A673 (cell line): ENCODE data around the gene KAZN. TPM values are rescaled to one million over a fixed set of nuclear protein-coding genes. Genes with fewer than 3 reads are reported as not detected.
A peak's percentile ranks its signal among the peaks of the same experiment; 100 is the strongest.

Source experiments
- BruUV-seq: library from RNA; stranded (reverse); fragments of 400-500 nt; replicated peaks from 2 replicates; lab custom pipeline; 2021; lab: Mats Ljungman, UMichigan
- CTCF ChIA-PET: fragments of 300-600 bp; sonication (Branson Sonifier 250); formaldehyde crosslinking; loops from one replicate; lab custom pipeline; 2022; ENCODE audit warnings: antibody characterized with exemption; lab: Charles Lee
- POLR2A ChIA-PET: fragments of 300-600 bp; sonication (Branson Sonifier 250); formaldehyde crosslinking; loops from one replicate; lab custom pipeline; 2022; ENCODE audit warnings: antibody characterized with exemption; ENCODE audit not compliant: low non-redundant PET; lab: Charles Lee
- DNase-seq: peaks from one replicate; pipeline ENCODE4 v3.0.0-alpha.2; 2015; ENCODE audit warnings: low spot score
- H3K27ac ChIP-seq: fragments of 200-600 bp; sonication (generic); 2 replicates; pipeline ENCODE4 v1.5.1; 2016; ENCODE audit warnings: mixed run types, low read depth, mild to moderate bottlenecking, mixed read lengths, antibody characterized with exemption, low read length; ENCODE audit not compliant: poor library complexity, severe bottlenecking
- H3K27me3 ChIP-seq: fragments of 200-600 bp; sonication (generic); replicated peaks from 2 replicates; pipeline ENCODE4 v1.6.1; 2017; ENCODE audit warnings: mixed run types, low read depth, mild to moderate bottlenecking, mixed read lengths, antibody characterized with exemption, low read length; ENCODE audit not compliant: insufficient read depth, poor library complexity
- H3K36me3 ChIP-seq: fragments of 200-600 bp; sonication (generic); 2 replicates; pipeline ENCODE4 v1.6.1; 2016; ENCODE audit warnings: mixed run types, mild to moderate bottlenecking, mixed read lengths, antibody characterized with exemption, low read length; ENCODE audit not compliant: insufficient read depth, poor library complexity, severe bottlenecking
- H3K4me1 ChIP-seq: fragments of 200-600 bp; sonication (generic); 2 replicates; pipeline ENCODE4 v1.6.1; 2017; ENCODE audit warnings: mixed run types, mild to moderate bottlenecking, mixed read lengths, antibody characterized with exemption, low read length; ENCODE audit not compliant: insufficient read depth, poor library complexity, severe bottlenecking
- H3K4me3 ChIP-seq: fragments of 200-600 bp; sonication (generic); 2 replicates; pipeline ENCODE4 v1.5.1; 2016; ENCODE audit warnings: low read depth, mixed run types, mild to moderate bottlenecking, mixed read lengths, low read length; ENCODE audit not compliant: poor library complexity, severe bottlenecking
- H3K9me3 ChIP-seq: fragments of 200-600 bp; sonication (generic); 2 replicates; pipeline ENCODE4 v1.6.1; 2016; ENCODE audit warnings: mixed run types, low read depth, mild to moderate bottlenecking, mixed read lengths, antibody characterized with exemption, low read length; ENCODE audit not compliant: poor library complexity, severe bottlenecking
- CTCF ChIP-seq: fragments of 300-800, 200-600 bp; sonication (generic); conservative IDR thresholded peaks from 2 replicates; pipeline ENCODE4 v1.5.1; 2017; ENCODE audit warnings: low read depth, mild to moderate bottlenecking, antibody characterized with exemption, low read length, moderate library complexity, mixed read lengths
- EZH2 ChIP-seq: fragments of 200-600 bp; sonication (generic); IDR thresholded peaks from 2 replicates; pipeline ENCODE4 v1.6.1; 2017; ENCODE audit warnings: borderline replicate concordance, low read depth, mild to moderate bottlenecking, mixed read lengths, antibody characterized with exemption, low read length; ENCODE audit not compliant: poor library complexity, severe bottlenecking
- intact Hi-C: fragments of 100-400 bp; cut with micrococcal nuclease; formaldehyde crosslinking; loops from one replicate; pipeline ENCODE4 v1.10.0; 2022; ENCODE audit not compliant: unreplicated experiment
- total RNA-seq: library from RNA; stranded (reverse); gene quantifications from 2 replicates; pipeline ENCODE4 v1.2.3, GENCODE V29; 2021

Gene KAZN
- total RNA-seq, 1 experiment from 2014 or later = 8.0 TPM

DNA sequence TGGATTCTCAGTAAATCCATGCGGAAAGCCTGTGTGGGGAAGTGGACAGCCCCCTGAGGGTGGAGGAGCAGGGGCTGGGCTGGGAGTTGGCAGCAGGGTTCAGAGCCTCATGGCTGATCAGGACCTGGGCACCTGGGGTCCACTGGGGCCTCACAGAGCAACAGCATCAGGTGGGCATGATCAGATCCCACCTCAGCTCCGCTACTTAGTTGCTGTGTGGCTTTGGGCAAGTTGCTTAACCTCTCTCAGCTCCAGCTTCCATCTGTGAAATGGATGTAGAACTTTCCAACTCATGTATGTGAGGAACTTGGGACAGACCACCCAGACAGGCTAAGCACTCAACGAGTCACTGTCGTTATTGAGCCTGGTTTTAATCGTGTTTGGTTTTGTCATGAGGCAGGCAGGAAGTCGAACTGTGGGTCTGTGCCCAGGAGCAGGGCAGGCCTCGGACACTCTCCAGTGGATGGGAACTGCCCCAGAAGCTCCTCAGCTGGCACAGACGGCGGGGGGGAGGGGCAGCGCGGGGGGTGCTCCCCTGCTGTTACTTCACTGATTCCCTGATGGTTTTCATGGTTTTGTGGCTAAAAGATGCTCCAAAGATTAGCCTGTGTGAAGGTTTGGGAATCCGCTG, 399.3 kb downstream of the KAZN start:
- TF ChIP-seq CTCF (no peak), EZH2 (no peak)
- Histone ChIP-seq H3K9me3 (no peaks in the 10 kb centered on the region), H3K4me1 (no peaks in the 10 kb centered on the region), H3K4me3 (no peak overlapping the region), H3K27me3 (no peaks in the 10 kb centered on the region), H3K36me3 (no peaks in the 10 kb centered on the region), H3K27ac (no peak overlapping the region)
- ChIA-PET POLR2A (no interaction called here), CTCF (no interaction called here)
- intact Hi-C loops = no loop called here
- no TSS peak for BruUV-seq
- no peak for DNase-seq

GRCh38 chr1:14999441-14999840, 401.0 kb downstream of the KAZN start:
- no TSS peak for BruUV-seq
- Histone ChIP-seq H3K4me1 (no peaks in the 10 kb centered on the region), H3K36me3 (no peaks in the 10 kb centered on the region), H3K27ac (no peak overlapping the region), H3K27me3 (no peaks in the 10 kb centered on the region), H3K9me3 (no peaks in the 10 kb centered on the region), H3K4me3 (no peak overlapping the region)
- POLR2A ChIA-PET = no interaction called here
- TF ChIP-seq CTCF (no peak), EZH2 (no peak)
- CTCF ChIA-PET = no interaction called here
- DNase-seq = no peak
- intact Hi-C loops = no loop called here

DNA sequence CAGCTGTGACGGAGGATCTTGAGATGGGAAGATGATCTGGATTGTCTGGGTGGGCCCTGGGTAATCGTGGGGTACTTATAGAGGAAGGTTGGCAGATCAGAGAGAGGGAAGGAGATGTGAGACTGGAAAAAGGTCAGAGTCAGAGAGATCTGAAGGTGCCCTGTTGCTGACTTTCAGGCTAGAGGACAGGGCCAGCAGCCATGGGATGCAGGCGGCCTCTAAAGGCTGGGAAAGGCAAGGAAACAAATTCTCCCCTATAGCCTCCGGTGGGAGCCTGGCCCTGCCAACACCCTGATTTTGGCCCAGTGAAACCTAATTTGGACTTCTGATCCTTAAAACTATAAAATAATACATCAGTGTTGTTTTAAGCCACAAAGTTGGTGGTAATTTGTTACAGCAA, 401.5 kb downstream of the KAZN start:
- H3K4me3 ChIP-seq = no peak overlapping the region
- no peaks in the 10 kb centered on the region for H3K27me3 ChIP-seq
- no peaks in the 10 kb centered on the region for H3K4me1 ChIP-seq
- H3K36me3 ChIP-seq = no peaks in the 10 kb centered on the region
- TF ChIP-seq CTCF (0 out of 2 replicates have a peak, but pooled peaks have one; percentile 9), EZH2 (no peak)
- H3K27ac ChIP-seq = no peak overlapping the region
- intact Hi-C loops = no loop called here
- CTCF ChIA-PET = no interaction called here
- no peak for DNase-seq
- POLR2A ChIA-PET = no interaction called here
- H3K9me3 ChIP-seq = no peaks in the 10 kb centered on the region
- BruUV-seq = no TSS peak
